GM21528 (cell line): ENCODE measurements around the gene TANK.

Experiments
- ATAC-seq: cut with Tn5 transposase; IDR thresholded peaks from one replicate; pipeline ENCODE4 v1.9.1; 2021; ENCODE audit warnings: mild to moderate bottlenecking, moderate library complexity; ENCODE audit not compliant: unreplicated experiment, low FRiP score

The TANK gene

DNA sequence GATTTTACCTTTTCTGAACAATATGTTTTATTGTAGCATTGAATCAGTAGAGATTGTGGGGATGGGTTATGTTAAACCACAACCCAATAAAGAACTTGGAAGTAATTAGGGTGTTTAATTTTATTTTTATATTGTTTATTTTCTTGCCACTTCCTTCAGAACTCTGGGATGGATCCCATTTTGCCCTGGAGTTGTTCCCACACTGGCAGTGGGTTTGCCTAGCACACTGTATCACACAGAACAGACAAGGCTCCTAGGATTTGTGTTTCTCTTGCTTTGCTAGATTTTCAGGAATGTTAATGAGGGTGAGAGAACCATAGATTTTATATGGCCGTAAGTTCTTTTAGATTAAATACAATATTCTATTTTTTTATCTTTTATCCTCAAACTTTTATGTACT, 59.0 kb downstream of the TANK start:
- ATAC-seq, result no peak

DNA sequence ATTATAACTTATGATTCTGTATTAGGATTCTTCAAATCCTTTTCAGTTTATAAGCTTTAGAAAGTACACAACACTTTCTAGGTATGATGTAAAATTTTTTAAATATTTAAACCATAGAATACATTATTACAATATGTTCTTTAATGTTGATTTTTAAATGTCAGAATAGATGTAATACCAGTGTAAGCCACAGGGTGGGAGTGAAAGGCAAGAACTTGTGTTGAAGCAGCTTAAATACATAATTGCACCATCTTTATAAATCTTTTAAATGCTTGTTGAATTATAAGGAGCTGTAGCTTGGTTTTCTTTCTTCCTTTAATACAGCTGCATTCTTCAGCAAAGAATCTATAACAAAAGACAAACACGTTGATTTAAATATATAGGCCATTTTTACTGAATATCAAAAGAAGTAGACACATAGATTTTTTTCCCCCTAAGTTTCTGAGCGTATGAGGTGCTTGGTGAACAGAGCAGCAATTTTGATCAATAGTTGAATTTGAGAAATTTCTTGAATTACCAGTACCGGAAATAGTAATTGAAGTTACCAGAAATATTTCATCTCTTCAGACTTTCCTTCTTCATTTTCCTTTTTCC, 63.0 kb downstream of the TANK start:
- ATAC-seq, result peak; percentile 72

GRCh38 chr2:161228511-161229240, 68.4 kb downstream of the TANK start:
- ATAC-seq, result no peak

- no peak for ATAC-seq
Measured at GRCh38 chr2:161230959-161231358, 70.7 kb downstream of the TANK start.

- no peak for ATAC-seq
Measured at GRCh38 chr2:161232571-161232970, 72.3 kb downstream of the TANK start.

DNA sequence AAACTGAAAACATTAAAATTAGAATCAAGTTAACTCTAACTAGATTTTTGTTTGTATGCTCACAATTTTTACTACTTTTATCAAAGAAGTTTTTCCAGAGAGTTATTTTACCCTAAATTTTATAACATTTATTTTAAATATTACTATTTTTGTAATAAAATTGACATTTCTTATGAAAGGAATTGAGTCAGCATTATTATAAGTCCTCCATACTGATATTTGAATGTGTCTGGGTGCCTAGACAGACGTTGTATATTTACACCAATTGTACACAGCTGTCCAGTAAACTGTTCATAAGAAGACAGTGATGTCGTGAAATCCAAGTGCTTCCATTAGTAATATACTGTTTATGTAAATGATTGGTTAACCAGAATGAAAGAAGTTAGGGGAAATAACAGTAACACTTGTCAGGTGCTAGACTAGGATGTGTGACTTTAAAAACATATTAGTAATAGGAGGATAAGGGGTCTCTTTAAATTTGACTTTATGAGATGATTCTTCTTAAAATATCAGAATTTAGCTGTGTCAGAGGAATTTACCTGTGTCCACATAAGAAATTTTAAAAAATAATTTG, 73.7 kb downstream of the TANK start:
- no peak for ATAC-seq

DNA sequence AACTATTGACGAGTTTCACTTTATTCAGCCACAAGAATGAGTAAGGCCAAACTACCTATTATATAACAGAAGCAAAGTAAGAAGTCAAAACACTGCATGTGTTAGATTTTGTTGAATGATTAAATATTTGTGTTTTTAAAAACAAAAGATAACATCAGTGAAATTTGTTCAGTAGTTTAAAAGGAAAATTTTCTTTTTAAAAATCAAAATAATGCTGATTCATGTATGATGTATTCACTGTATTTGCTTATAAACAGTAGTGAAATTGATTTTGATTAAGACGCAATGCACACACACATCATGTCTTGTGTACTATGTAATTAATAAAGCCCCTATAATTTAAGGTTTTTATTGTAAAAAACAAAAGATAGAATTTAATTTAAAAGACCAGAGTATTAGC, 74.4 kb downstream of the TANK start:
- no peak for ATAC-seq

GRCh38 chr2:161237392-161238264, 77.4 kb downstream of the TANK start:
- ATAC-seq, result peak; percentile 42

DNA sequence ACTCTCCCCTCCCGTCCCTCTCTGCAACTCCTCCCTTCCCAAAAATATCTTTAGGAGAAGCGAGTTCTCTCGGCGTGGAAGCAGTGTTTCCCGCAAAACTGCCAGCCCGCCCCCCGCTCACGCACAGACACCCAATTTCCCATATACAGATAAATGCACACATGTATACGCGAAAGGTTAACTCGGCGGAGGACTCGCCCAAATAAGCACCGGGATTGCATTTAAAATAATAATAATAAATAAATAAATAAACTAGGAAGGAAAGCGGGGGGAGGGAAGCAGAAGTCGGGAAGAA, 78.0 kb downstream of the TANK start:
- no peak for ATAC-seq

DNA sequence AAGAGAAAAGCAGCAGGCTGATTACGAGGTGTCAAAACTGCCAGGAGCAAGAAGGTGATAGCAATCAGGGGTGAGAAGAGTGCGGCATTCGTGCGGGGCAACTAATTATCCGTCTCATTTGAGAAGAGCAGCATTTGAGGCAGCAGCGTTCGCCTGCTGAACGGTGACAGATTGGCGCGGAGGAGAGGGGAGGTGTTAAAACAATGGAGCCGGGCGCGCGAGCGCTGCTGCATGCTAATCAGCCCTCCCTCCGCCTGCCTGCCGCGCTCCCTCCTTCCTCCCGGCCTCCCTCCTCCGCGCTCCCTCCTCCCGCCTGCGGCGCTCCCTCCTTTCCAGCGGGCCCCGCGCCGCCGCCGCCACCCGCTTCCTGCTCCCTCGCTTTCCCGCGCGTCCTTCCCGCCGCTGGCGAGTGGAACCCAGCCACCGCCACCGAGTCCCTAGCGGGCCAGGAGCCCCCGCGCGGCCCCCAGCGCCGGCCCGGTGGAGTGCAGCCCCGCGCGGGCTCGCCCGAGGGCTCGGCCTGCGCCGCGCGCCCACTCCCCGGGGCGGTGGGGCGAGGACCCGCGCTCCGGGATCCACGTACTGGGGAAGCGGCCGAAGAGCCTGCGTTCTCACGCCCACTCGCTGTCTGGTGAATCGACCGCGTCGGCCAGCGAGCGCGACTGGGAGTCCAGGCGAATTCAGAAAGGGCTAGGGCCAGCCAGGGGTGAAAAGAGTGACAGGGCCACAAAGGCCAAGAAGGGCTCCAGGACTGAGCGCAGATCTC, 78.5 kb downstream of the TANK start:
- ATAC-seq, result peak; percentile 45

DNA sequence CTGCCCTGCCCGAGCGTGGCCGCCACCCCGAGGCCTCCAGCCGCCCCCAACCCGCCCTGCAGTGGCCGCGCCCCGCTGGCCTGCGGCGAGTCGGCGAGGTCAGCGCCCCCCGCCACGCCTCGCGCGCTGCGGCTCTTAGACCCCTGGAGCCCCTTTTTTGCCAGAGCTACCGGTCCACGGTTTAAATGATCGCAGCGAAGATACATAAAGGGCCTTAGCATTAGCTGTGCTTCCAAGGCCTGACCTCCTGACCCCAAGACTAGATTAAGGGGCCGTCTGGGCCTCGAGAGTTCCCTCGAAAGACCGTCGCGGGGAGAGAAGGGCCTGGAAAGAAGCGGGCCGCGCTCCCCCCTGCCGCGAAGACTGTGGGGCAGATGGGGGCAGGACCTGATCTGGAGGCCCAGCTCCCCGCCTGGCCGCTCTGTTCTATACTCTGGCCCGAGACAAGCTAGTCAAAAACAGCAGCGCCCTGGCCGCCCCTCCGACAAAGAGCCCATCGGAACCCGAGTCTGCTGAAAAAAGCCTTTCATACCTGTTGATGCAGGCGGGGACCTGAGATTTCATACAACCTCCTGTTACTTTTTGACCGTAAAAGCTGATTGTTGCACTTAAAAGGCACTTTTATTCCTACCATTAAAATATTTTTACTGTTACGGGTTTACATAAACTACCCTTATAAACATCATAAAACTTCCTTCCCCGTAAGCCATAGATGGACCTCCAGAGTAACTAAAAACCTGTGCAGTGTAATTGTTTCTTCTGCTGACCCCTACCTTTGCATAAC, 79.3 kb downstream of the TANK start:
- no peak for ATAC-seq

DNA sequence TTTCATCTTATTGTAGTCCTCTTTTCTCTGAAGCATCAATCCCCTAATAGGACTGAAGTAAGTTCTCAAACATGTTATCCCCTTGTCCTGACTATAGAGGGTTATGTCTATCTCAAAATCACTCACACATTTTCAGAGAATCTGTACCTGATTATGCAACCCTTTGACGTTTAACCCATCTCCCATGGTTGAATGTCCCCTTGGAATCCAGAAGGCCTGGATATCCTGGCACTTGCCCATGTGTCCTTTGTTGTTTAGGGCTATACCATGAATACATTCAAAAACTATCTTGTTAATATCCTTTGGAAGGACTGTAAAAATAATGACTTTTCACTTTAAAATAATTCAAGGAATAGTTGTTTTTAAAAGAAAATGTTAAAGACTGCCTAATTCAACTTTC, 81.7 kb downstream of the TANK start:
- ATAC-seq, result no peak

DNA sequence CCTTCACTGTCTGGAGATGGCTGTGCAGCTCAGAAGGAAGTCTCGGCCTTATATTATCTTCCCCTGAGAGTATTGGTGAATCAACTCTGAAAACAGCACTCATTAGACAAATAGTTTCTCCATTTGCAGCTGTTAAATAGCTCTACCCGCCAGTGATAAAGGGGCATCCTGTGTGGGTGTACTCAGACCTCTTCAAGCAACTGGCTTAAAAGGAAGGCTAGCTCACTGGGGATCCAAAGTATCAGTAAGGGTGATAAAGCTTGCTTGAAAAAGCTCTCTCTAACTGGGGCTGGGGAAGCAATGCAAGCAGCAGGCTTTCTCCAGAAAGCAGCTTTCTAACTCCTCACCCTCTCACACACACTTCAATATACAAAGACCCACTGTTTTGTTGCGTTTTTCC, 83.1 kb downstream of the TANK start:
- ATAC-seq, result peak; percentile 30

DNA sequence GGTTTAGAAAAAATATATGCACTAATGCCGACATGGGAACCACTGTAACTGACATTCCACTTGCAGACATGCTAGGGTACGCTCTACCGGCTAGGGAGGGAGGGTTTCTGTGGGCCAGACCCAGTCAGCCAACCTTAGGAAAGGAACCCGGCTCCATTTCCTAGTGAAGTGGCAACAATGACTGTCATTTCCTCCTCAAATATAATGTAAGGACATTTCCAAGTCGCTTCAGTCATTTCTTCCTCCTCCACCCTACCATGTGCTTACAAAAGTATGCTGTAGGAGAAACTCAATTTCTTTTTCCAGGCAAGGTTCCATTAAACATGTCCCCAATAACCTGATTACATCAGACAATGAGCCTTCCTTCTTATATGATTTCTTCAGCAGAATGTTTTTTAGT, 83.7 kb downstream of the TANK start:
- no peak for ATAC-seq

GRCh38 chr2:161244387-161245260, 84.4 kb downstream of the TANK start:
- peak; percentile 86 for ATAC-seq

GRCh38 chr2:161245261-161245553, 85.0 kb downstream of the TANK start:
- ATAC-seq, result no peak

DNA sequence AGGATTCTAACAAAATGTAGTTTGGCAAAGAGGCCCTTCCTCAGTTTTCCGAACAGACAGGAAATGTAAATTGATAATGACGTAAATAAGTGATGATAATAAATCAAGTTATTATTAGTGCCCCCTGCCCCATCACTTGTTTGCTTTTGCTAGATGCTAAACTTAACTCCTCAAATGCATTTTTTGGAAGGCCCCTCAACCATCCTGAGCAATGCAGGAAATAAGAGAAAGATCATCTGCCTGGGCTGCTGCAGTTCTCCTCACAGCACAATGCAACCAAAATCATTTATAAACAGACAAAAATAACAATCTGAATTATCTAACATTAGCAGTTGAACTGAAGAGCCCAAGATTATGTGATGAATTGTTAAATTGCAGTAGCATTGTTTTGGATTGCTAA, 85.4 kb downstream of the TANK start:
- ATAC-seq, result no peak

DNA sequence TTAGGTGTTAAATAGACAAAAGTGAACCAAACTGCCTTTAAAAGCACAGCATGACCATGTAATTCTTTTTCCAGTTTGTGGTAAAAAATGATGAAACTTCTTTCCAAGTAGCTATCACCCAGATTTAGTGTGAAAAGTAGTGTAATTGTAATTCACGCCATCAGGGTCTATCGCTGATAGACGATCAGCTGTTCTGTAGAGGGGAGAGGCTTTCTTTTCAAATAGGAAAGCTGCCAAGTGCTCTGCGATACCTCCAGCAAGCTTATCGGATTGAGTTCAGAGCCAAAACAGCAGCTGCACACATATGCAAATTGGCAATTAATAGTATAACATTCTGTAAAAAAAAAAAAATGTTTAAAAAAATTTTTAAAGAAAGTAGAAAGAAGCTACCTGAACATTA, 86.1 kb downstream of the TANK start:
- no peak for ATAC-seq

DNA sequence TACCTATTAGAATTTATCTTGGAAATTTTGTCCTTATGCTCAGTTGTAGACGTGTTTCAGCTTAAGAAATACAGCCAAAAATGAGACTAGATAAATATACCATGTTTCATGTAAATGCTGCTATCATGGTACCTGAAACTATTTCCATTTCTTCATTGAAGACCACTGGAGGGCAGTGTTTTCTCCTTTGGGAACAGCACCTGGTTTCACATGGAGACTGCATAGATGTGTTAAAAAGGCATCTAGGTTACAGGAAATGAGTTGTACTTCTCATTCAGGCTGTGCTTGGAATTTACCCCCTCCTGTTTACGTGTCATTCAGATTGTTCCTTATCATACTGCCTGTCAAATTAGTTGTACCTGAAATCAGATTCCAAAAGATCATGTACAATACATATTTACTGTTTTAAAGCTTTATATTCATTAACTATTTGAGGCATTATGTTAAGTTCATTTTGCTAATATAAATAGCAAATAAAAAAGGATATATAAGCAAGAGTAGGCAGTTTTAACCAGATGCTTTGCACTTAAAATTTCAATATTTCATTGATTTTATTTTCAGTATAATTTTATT, 90.7 kb downstream of the TANK start:
- peak; percentile 65 for ATAC-seq
